WTC11 (cell line): ENCODE measurements around the gene GRIK5.

ENCODE experiments used
- CREB1 ChIP-seq: sonication (generic); formaldehyde crosslinking; IDR thresholded peaks from 2 replicates; pipeline ENCODE4 v1.8.0; 2023; ENCODE audit warnings: mild to moderate bottlenecking, missing genetic modification reagents
- ESRRA ChIP-seq: sonication (generic); formaldehyde crosslinking; IDR thresholded peaks from 2 replicates; pipeline ENCODE4 v1.8.1; 2022; ENCODE audit warnings: mild to moderate bottlenecking, missing genetic modification reagents, borderline replicate concordance
- MXD4 ChIP-seq: fragments of 250-450 bp; sonication (Bioruptor Pico); IDR thresholded peaks from 2 replicates; pipeline ENCODE4 v1.8.0; 2021; ENCODE audit warnings: mild to moderate bottlenecking, moderate library complexity, borderline replicate concordance
- PRRX2 ChIP-seq: fragments of 250-450 bp; sonication (Bioruptor Pico); IDR thresholded peaks from 2 replicates; pipeline ENCODE4 v1.8.0; 2021; ENCODE audit warnings: mild to moderate bottlenecking
- SP1 ChIP-seq: sonication (generic); formaldehyde crosslinking; conservative IDR thresholded peaks from 2 replicates; pipeline ENCODE4 v1.8.1; 2022; ENCODE audit warnings: missing genetic modification reagents
- TF ChIP-seq, protein P1 (sequence below): sonication (generic); formaldehyde crosslinking; IDR thresholded peaks from 2 replicates; pipeline ENCODE4 v1.8.0; 2022; ENCODE audit warnings: missing genetic modification reagents
- TF ChIP-seq, protein P2 (sequence below): fragments of 200-600 bp; IDR thresholded peaks from 2 replicates; pipeline ENCODE4 v1.8.0; 2022; ENCODE audit warnings: antibody characterized with exemption
- TF ChIP-seq, protein P3 (sequence below): sonication (generic); formaldehyde crosslinking; IDR thresholded peaks from 2 replicates; pipeline ENCODE4 v1.8.1; 2022; ENCODE audit warnings: low read depth, missing genetic modification reagents, borderline replicate concordance
- TF ChIP-seq, protein P4 (sequence below): sonication (generic); formaldehyde crosslinking; IDR thresholded peaks from 2 replicates; pipeline ENCODE4 v1.8.1; 2023; ENCODE audit warnings: mild to moderate bottlenecking, missing genetic modification reagents, moderate library complexity
- TF ChIP-seq, protein P5 (sequence below): sonication (generic); formaldehyde crosslinking; IDR thresholded peaks from 2 replicates; pipeline ENCODE4 v1.8.1; 2023; ENCODE audit warnings: mild to moderate bottlenecking, missing genetic modification reagents, moderate library complexity

DNA sequence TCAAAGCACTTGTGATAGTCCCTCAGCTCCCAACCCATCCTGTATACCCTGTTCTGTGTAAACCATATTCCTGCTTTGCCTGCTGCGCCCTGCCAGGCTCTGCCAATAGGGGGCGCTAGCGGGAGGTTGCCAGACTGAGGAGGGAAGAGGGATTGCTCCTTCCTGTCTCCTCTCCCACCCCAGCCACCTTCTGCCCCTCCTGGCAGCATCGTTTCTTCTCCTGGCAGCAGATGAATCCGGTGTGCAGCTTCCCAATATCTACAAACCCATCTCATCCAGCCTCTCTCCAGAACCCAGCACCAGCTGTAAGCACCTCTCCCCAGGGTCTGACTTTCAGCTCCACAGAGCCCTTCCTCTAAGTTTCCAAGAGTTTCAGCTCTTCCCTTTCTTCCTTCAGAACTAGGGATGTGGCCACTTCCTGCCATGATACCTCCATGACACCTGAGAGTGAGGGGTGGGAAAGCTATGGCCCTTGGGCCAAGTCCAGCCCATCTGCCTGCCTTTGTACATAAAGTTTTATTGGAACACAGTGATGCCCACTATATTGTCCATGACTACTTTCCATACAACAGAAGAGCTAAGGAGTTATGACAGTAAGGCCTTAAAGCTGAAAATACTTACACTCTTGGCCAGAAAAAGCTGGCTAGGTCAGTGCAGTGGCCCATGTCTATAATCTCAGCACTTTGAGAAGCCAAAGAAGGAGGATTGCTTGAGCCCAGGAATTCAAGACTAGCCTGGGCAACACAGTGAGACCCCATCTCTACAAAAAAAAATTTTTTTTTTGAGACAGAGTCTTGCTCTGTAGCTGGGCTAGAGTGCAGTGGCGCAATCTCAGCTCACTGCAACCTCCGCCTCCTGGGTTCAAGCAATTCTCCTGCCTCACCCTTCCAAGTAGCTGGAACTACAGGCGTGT, 41.4 kb downstream of the GRIK5 start:
- TF ChIP-seq, protein P1, sequence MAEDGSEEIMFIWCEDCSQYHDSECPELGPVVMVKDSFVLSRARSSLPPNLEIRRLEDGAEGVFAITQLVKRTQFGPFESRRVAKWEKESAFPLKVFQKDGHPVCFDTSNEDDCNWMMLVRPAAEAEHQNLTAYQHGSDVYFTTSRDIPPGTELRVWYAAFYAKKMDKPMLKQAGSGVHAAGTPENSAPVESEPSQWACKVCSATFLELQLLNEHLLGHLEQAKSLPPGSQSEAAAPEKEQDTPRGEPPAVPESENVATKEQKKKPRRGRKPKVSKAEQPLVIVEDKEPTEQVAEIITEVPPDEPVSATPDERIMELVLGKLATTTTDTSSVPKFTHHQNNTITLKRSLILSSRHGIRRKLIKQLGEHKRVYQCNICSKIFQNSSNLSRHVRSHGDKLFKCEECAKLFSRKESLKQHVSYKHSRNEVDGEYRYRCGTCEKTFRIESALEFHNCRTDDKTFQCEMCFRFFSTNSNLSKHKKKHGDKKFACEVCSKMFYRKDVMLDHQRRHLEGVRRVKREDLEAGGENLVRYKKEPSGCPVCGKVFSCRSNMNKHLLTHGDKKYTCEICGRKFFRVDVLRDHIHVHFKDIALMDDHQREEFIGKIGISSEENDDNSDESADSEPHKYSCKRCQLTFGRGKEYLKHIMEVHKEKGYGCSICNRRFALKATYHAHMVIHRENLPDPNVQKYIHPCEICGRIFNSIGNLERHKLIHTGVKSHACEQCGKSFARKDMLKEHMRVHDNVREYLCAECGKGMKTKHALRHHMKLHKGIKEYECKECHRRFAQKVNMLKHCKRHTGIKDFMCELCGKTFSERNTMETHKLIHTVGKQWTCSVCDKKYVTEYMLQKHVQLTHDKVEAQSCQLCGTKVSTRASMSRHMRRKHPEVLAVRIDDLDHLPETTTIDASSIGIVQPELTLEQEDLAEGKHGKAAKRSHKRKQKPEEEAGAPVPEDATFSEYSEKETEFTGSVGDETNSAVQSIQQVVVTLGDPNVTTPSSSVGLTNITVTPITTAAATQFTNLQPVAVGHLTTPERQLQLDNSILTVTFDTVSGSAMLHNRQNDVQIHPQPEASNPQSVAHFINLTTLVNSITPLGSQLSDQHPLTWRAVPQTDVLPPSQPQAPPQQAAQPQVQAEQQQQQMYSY (CRISPR knock-in tag): no peak
- TF ChIP-seq, protein P2, sequence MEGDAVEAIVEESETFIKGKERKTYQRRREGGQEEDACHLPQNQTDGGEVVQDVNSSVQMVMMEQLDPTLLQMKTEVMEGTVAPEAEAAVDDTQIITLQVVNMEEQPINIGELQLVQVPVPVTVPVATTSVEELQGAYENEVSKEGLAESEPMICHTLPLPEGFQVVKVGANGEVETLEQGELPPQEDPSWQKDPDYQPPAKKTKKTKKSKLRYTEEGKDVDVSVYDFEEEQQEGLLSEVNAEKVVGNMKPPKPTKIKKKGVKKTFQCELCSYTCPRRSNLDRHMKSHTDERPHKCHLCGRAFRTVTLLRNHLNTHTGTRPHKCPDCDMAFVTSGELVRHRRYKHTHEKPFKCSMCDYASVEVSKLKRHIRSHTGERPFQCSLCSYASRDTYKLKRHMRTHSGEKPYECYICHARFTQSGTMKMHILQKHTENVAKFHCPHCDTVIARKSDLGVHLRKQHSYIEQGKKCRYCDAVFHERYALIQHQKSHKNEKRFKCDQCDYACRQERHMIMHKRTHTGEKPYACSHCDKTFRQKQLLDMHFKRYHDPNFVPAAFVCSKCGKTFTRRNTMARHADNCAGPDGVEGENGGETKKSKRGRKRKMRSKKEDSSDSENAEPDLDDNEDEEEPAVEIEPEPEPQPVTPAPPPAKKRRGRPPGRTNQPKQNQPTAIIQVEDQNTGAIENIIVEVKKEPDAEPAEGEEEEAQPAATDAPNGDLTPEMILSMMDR: peak; percentile 98
- no peak for TF ChIP-seq MXD4 (CRISPR knock-in tag)
- no peak for TF ChIP-seq CREB1 (CRISPR knock-in tag)
- TF ChIP-seq PRRX2: no peak
- no peak for TF ChIP-seq SP1
- TF ChIP-seq, protein P3, sequence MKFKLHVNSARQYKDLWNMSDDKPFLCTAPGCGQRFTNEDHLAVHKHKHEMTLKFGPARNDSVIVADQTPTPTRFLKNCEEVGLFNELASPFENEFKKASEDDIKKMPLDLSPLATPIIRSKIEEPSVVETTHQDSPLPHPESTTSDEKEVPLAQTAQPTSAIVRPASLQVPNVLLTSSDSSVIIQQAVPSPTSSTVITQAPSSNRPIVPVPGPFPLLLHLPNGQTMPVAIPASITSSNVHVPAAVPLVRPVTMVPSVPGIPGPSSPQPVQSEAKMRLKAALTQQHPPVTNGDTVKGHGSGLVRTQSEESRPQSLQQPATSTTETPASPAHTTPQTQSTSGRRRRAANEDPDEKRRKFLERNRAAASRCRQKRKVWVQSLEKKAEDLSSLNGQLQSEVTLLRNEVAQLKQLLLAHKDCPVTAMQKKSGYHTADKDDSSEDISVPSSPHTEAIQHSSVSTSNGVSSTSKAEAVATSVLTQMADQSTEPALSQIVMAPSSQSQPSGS: no peak
- TF ChIP-seq, protein P4, sequence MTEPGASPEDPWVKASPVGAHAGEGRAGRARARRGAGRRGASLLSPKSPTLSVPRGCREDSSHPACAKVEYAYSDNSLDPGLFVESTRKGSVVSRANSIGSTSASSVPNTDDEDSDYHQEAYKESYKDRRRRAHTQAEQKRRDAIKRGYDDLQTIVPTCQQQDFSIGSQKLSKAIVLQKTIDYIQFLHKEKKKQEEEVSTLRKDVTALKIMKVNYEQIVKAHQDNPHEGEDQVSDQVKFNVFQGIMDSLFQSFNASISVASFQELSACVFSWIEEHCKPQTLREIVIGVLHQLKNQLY: no peak
- TF ChIP-seq, protein P5, sequence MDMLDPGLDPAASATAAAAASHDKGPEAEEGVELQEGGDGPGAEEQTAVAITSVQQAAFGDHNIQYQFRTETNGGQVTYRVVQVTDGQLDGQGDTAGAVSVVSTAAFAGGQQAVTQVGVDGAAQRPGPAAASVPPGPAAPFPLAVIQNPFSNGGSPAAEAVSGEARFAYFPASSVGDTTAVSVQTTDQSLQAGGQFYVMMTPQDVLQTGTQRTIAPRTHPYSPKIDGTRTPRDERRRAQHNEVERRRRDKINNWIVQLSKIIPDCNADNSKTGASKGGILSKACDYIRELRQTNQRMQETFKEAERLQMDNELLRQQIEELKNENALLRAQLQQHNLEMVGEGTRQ (CRISPR knock-in tag): no peak
- TF ChIP-seq ESRRA (CRISPR knock-in tag): no peak
